ENCODE measurements around the gene MAGI3. TPM values are rescaled to one million over a fixed set of nuclear protein-coding genes. Genes with fewer than 3 reads are reported as not detected.
A peak's percentile ranks its signal among the peaks of the same experiment; 100 is the strongest.
"Not testable (repeated sequence)": the region's sequence is repeated elsewhere in the genome, so short reads cannot be mapped to it uniquely, and the experiment has no call there.

MAGI3 gene
- polyA plus RNA-seq, 4 donors, result 6.8 to 39.4 (median 12.8) TPM

DNA sequence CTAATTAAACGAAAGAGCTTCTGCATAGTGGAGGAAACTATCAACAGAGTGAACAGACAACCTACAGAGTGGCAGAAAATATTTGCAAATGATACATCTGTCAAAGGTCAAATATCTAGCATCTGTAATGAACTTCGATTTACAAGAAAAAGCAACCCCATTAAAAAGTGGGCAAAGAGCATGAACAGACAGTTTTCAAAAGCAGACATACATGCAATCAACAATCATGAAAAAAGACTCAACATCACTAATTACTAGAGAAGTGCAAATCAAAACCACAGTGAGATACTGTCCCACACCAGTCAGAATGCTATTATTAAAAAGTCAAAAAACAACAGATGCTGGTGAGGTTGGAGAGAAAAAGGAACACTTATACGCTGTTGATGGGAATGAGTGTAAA is 103.2 kb downstream of the MAGI3 start:
- FAIRE-seq (no peak), DNase-seq (no peak)
- Histone ChIP-seq H3K27me3 (ENCODE audit: control insufficient read depth in 3 of 3, insufficient read depth in 3 of 3, low read length in 3 of 3) (no peaks in the 10 kb centered on the region), H3K9me3 (ENCODE audit: control insufficient read depth in 2 of 2, insufficient read depth in 1 of 2, low read depth in 1 of 2, low read length in 1 of 2) (peaks cover 0 to 29% of the 10 kb centered on the region in 2 donors), H3K36me3 (ENCODE audit: control insufficient read depth in 3 of 3, insufficient read depth in 2 of 3, low read depth in 1 of 3, low read length in 3 of 3) (peaks cover 0 to 6% (median 0%) of the 10 kb centered on the region in 3 donors), H3K4me1 (ENCODE audit: control insufficient read depth in 3 of 3, insufficient read depth in 2 of 3, low read depth in 1 of 3, low read length in 2 of 3) (no peaks in the 10 kb centered on the region), H3K4me3 (ENCODE audit: low read depth in 1 of 3, low read length in 3 of 3) (no peak overlapping the region), H3K27ac (ENCODE audit: low read depth in 1 of 3, low read length in 2 of 3) (no peak overlapping the region)
- 86 to 97% (median 90%) methylated on average over 3 of the region's 3 CpGs for WGBS, 3 donors

DNA sequence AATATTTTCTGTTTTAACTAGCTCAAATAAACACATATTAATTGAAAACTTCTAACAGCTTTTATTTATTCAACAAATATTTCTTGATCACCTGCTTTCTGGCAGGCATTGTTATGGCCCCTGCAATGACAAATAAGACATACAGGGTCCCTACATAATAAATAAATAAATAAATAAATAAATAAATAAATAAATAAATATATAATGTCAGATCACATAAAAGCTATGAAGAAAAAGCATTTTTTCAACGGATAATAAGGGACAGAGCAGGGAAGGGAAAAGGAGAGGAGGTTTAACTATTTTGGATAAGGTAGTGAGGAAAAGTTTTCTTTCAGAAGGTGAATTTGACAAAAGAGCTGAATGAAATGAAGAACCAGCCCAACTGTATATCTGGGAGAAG is 115.0 kb downstream of the MAGI3 start:
- Histone ChIP-seq H3K4me1 (ENCODE audit: control insufficient read depth in 3 of 3, insufficient read depth in 2 of 3, low read depth in 1 of 3, low read length in 2 of 3) (peaks cover 0 to 11% (median 0%) of the 10 kb centered on the region in 3 donors), H3K36me3 (ENCODE audit: control insufficient read depth in 3 of 3, insufficient read depth in 2 of 3, low read depth in 1 of 3, low read length in 3 of 3) (no peaks in the 10 kb centered on the region), H3K4me3 (ENCODE audit: low read depth in 1 of 3, low read length in 3 of 3) (no peak overlapping the region), H3K9me3 (ENCODE audit: control insufficient read depth in 2 of 2, insufficient read depth in 1 of 2, low read depth in 1 of 2, low read length in 1 of 2) (no peaks in the 10 kb centered on the region), H3K27me3 (ENCODE audit: control insufficient read depth in 3 of 3, insufficient read depth in 3 of 3, low read length in 3 of 3) (no peaks in the 10 kb centered on the region), H3K27ac (ENCODE audit: low read depth in 1 of 3, low read length in 2 of 3) (no peak overlapping the region)
- DNase-seq (no peak), FAIRE-seq (no peak)
- 83 to 97% (median 89%) methylated on average over 1 of the region's 1 CpG for WGBS, 3 donors

- H3K27me3 ChIP-seq (ENCODE audit: control insufficient read depth in 3 of 3, insufficient read depth in 3 of 3, low read length in 3 of 3), result no peaks in the 10 kb centered on the region
- H3K9me3 ChIP-seq (ENCODE audit: control insufficient read depth in 2 of 2, insufficient read depth in 1 of 2, low read depth in 1 of 2, low read length in 1 of 2), result peaks cover 0 to 4% of the 10 kb centered on the region in 2 donors
- peak overlapping the region in 1 of 3 donors; percentile 65 for H3K27ac ChIP-seq (ENCODE audit: low read depth in 1 of 3, low read length in 2 of 3)
- peaks cover 0 to 11% (median 0%) of the 10 kb centered on the region in 3 donors for H3K4me1 ChIP-seq (ENCODE audit: control insufficient read depth in 3 of 3, insufficient read depth in 2 of 3, low read depth in 1 of 3, low read length in 2 of 3)
- peak in 1 of 2 donors; percentile 15 for DNase-seq
- no peak for FAIRE-seq
- H3K36me3 ChIP-seq (ENCODE audit: control insufficient read depth in 3 of 3, insufficient read depth in 2 of 3, low read depth in 1 of 3, low read length in 3 of 3), result no peaks in the 10 kb centered on the region
- H3K4me3 ChIP-seq (ENCODE audit: low read depth in 1 of 3, low read length in 3 of 3), result no peak overlapping the region
Observed at GRCh38 chr1:113507552-113508214, 117.4 kb downstream of the MAGI3 start.

DNA sequence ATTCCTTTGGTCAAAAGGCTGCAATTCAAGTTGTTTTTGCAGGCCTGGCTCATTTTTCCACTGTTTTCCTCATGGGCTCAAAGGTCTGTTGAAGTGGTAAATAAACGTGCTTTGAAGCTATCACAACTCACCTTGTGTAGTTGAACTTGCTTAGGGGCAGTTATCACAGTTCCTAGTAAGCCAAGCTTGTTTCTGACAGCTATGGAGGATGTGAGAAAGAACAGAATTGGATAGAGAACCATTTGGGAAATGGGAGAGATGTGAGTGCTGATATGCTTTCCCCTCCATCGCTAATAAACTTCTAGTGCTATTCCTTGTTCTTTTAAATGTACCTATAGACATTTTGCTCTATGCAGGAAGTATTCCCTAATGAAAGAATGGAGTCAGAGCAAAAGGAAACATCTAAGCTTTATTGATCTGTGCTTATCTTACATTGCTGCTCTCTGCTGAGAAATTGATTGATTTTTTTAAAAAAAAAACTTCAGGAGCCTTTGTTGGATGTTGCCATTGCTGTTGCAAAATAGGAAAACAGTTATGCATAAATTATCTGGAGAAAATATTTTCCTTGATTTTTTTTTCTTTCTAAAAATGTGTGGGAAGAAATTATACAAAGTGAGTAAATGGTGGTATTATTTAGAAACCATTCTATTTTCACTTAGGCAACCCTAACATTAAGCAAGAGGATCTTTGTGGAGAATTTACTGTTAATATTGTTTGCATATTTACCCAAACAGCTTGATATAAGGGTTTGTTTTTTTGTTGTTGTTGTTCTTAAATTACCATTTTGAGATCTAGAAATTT is 118.2 kb downstream of the MAGI3 start:
- H3K27me3 ChIP-seq (ENCODE audit: control insufficient read depth in 3 of 3, insufficient read depth in 3 of 3, low read length in 3 of 3), result no peaks in the 10 kb centered on the region
- no peak overlapping the region for H3K4me3 ChIP-seq (ENCODE audit: low read depth in 1 of 3, low read length in 3 of 3)
- WGBS, 3 donors, result 15 to 36% (median 20%) methylated on average over 2 of the region's 2 CpGs
- H3K36me3 ChIP-seq (ENCODE audit: control insufficient read depth in 3 of 3, insufficient read depth in 2 of 3, low read depth in 1 of 3, low read length in 3 of 3), result no peaks in the 10 kb centered on the region
- H3K9me3 ChIP-seq (ENCODE audit: control insufficient read depth in 2 of 2, insufficient read depth in 1 of 2, low read depth in 1 of 2, low read length in 1 of 2), result peaks cover 0 to 4% of the 10 kb centered on the region in 2 donors
- DNase-seq (peak; percentile 50 to 67), FAIRE-seq (no peak)
- peaks cover 0 to 11% (median 0%) of the 10 kb centered on the region in 3 donors for H3K4me1 ChIP-seq (ENCODE audit: control insufficient read depth in 3 of 3, insufficient read depth in 2 of 3, low read depth in 1 of 3, low read length in 2 of 3)
- H3K27ac ChIP-seq (ENCODE audit: low read depth in 1 of 3, low read length in 2 of 3), result peak overlapping the region in 1 of 3 donors; percentile 65

DNA sequence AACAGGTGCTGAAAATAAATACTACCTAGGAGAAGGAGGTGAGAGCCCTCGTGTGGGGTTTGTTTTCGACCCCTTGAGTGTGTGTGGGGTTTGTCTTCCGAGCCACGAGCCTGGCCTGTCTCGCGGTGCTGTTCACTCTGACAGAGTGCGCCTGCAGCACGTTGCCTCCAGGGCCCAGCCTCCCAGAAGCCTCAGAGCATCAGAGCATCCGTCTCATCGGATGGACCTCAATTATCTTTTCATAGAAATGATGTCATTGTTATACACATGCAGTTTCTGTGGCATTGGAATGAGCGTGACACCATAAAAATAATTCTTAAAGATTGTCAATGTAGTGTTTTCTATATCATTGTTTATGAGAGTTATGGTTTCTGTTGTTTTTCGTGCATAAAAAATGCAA is 119.5 kb downstream of the MAGI3 start:
- 93 to 99% (median 94%) methylated on average over 5 to 6 of the region's 12 CpGs for WGBS, 3 donors
- not testable (repeated sequence) for H3K27me3 ChIP-seq (ENCODE audit: control insufficient read depth in 3 of 3, insufficient read depth in 3 of 3, low read length in 3 of 3); H3K36me3 ChIP-seq (ENCODE audit: control insufficient read depth in 3 of 3, insufficient read depth in 2 of 3, low read depth in 1 of 3, low read length in 3 of 3); DNase-seq; H3K9me3 ChIP-seq (ENCODE audit: control insufficient read depth in 2 of 2, insufficient read depth in 1 of 2, low read depth in 1 of 2, low read length in 1 of 2); FAIRE-seq; H3K4me3 ChIP-seq (ENCODE audit: low read depth in 1 of 3, low read length in 3 of 3); H3K27ac ChIP-seq (ENCODE audit: low read depth in 1 of 3, low read length in 2 of 3)
- H3K4me1 ChIP-seq (ENCODE audit: control insufficient read depth in 3 of 3, insufficient read depth in 2 of 3, low read depth in 1 of 3, low read length in 2 of 3), result peaks cover 0 to 11% (median 0%) of the 10 kb centered on the region in 3 donors

- H3K27me3 ChIP-seq (ENCODE audit: control insufficient read depth in 3 of 3, insufficient read depth in 3 of 3, low read length in 3 of 3), result no peaks in the 10 kb centered on the region
- no peak overlapping the region for H3K27ac ChIP-seq (ENCODE audit: low read depth in 1 of 3, low read length in 2 of 3)
- H3K4me1 ChIP-seq (ENCODE audit: control insufficient read depth in 3 of 3, insufficient read depth in 2 of 3, low read depth in 1 of 3, low read length in 2 of 3), result peaks cover 0 to 11% (median 0%) of the 10 kb centered on the region in 3 donors
- no peak for FAIRE-seq
- DNase-seq, result no peak
- H3K36me3 ChIP-seq (ENCODE audit: control insufficient read depth in 3 of 3, insufficient read depth in 2 of 3, low read depth in 1 of 3, low read length in 3 of 3), result no peaks in the 10 kb centered on the region
- 82 to 98% (median 94%) methylated on average over 2 of the region's 2 CpGs for WGBS, 3 donors
- peaks cover 0 to 4% of the 10 kb centered on the region in 2 donors for H3K9me3 ChIP-seq (ENCODE audit: control insufficient read depth in 2 of 2, insufficient read depth in 1 of 2, low read depth in 1 of 2, low read length in 1 of 2)
- H3K4me3 ChIP-seq (ENCODE audit: low read depth in 1 of 3, low read length in 3 of 3), result no peak overlapping the region
Observed at GRCh38 chr1:113511269-113511668, 121.0 kb downstream of the MAGI3 start.

DNA sequence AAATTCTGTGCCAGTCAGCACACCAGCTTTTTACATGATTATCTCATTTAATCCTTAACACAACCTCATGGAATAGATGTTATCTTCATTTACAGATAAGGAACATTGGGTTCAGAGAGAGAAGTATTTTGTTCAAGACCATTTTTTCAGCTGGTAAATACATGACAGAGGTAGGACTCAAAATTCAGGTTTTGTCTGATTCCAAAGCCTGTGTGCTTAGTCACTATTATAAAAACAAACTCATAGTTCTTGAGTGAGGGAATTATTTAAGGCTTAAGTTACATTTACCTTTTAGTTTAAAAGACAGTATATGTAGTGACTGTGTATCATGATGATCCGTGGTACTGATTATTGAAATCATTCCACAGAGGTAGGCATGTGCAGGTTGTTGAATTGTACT is 125.2 kb downstream of the MAGI3 start:
- FAIRE-seq, result no peak
- no peak overlapping the region for H3K4me3 ChIP-seq (ENCODE audit: low read depth in 1 of 3, low read length in 3 of 3)
- no peak for DNase-seq
- H3K27me3 ChIP-seq (ENCODE audit: control insufficient read depth in 3 of 3, insufficient read depth in 3 of 3, low read length in 3 of 3), result no peaks in the 10 kb centered on the region
- H3K4me1 ChIP-seq (ENCODE audit: control insufficient read depth in 3 of 3, insufficient read depth in 2 of 3, low read depth in 1 of 3, low read length in 2 of 3), result no peaks in the 10 kb centered on the region
- H3K36me3 ChIP-seq (ENCODE audit: control insufficient read depth in 3 of 3, insufficient read depth in 2 of 3, low read depth in 1 of 3, low read length in 3 of 3), result no peaks in the 10 kb centered on the region
- peaks cover 0 to 4% of the 10 kb centered on the region in 2 donors for H3K9me3 ChIP-seq (ENCODE audit: control insufficient read depth in 2 of 2, insufficient read depth in 1 of 2, low read depth in 1 of 2, low read length in 1 of 2)
- H3K27ac ChIP-seq (ENCODE audit: low read depth in 1 of 3, low read length in 2 of 3), result no peak overlapping the region
- 92 to 94% (median 93%) methylated on average over 1 of the region's 1 CpG for WGBS, 3 donors

GRCh38 chr1:113517346-113517745 is 127.0 kb downstream of the MAGI3 start:
- no peaks in the 10 kb centered on the region for H3K4me1 ChIP-seq (ENCODE audit: control insufficient read depth in 3 of 3, insufficient read depth in 2 of 3, low read depth in 1 of 3, low read length in 2 of 3)
- H3K36me3 ChIP-seq (ENCODE audit: control insufficient read depth in 3 of 3, insufficient read depth in 2 of 3, low read depth in 1 of 3, low read length in 3 of 3), result peaks cover 0 to 3% (median 0%) of the 10 kb centered on the region in 3 donors
- no peak overlapping the region for H3K27ac ChIP-seq (ENCODE audit: low read depth in 1 of 3, low read length in 2 of 3)
- DNase-seq (no peak), FAIRE-seq (no peak)
- no peak overlapping the region for H3K4me3 ChIP-seq (ENCODE audit: low read depth in 1 of 3, low read length in 3 of 3)
- peaks cover 0 to 6% of the 10 kb centered on the region in 2 donors for H3K9me3 ChIP-seq (ENCODE audit: control insufficient read depth in 2 of 2, insufficient read depth in 1 of 2, low read depth in 1 of 2, low read length in 1 of 2)
- no peaks in the 10 kb centered on the region for H3K27me3 ChIP-seq (ENCODE audit: control insufficient read depth in 3 of 3, insufficient read depth in 3 of 3, low read length in 3 of 3)
